A549 (cell line): Measurements from ENCODE around the gene TEAD4. TPM values are rescaled to one million over a fixed set of nuclear protein-coding genes. Genes with fewer than 3 reads are reported as not detected.

Source experiments
- ATAC-seq, 2 experiments: fragments of 200-7000 bp in 1 of 2; fragments of >200 bp in 1 of 2; cut with Nextera tagmentation in 1 of 2; cut with Tn5 transposase in 1 of 2; 3 replicates each; pipeline versions ENCODE4 v1.8.0 to v1.9.1; 2018 to 2020; ENCODE audit warnings: mild to moderate bottlenecking in 1 of 2, moderate library complexity in 1 of 2
- CTCF ChIA-PET: fragments of 300-600 bp; sonication (Branson Sonifier 250); formaldehyde crosslinking; extraction: SDS; loops from one replicate; lab custom pipeline; 2021; ENCODE audit warnings: antibody characterized with exemption, inconsistent platforms; lab: Yijun Ruan, JAX
- POLR2A ChIA-PET: fragments of 350-600 bp; formaldehyde crosslinking; extraction: SDS; loops from one replicate; lab custom pipeline; 2021; ENCODE audit warnings: antibody characterized with exemption, inconsistent platforms; lab: Yijun Ruan, JAX
- DNase-seq, 2 experiments: peaks; one replicate each; pipeline versions ENCODE4 v3.0.0 to v3.0.0-alpha.2; 2011 to 2016; ENCODE audit warnings: low read depth in 1 of 2, low spot score in 1 of 2
- FAIRE-seq: peaks from 2 replicates; lab custom pipeline; 2011; peaks lifted over from hg19 to GRCh38; lab: Jason Lieb, UNC
- H3K27ac ChIP-seq, 2 experiments: fragments of >200 bp; sonication (Bioruptor Twin); formaldehyde crosslinking; 3 replicates each; pipeline ENCODE4 v1.5.1; 2016 to 2017
- H3K4me1 ChIP-seq: fragments of >200 bp; sonication (Bioruptor Twin); formaldehyde crosslinking; 3 replicates; pipeline ENCODE4 v1.6.1; 2016
- H3K4me2 ChIP-seq: fragments of >200 bp; sonication (Bioruptor Twin); formaldehyde crosslinking; 3 replicates; pipeline ENCODE4 v1.6.1; 2016
- H3K4me3 ChIP-seq: fragments of >200 bp; sonication (Bioruptor Twin); formaldehyde crosslinking; 3 replicates; pipeline ENCODE4 v1.5.1; 2016
- H3K9me3 ChIP-seq: fragments of >200 bp; sonication (Bioruptor Twin); formaldehyde crosslinking; 3 replicates; pipeline ENCODE4 v1.6.1; 2016
- CEBPB ChIP-seq, 2 experiments: fragments of >200 bp in 1 of 2; sonication (Bioruptor Twin) in 1 of 2; formaldehyde crosslinking in 1 of 2; IDR thresholded peaks; 2 replicates each; pipeline ENCODE4 v1.6.1; 2012 to 2016
- CHD4 ChIP-seq: fragments of 200-600 bp; sonication (generic); IDR thresholded peaks from 2 replicates; pipeline ENCODE4 v1.6.1; 2016; ENCODE audit warnings: antibody characterized with exemption, mild to moderate bottlenecking, borderline replicate concordance
- EHF ChIP-seq: fragments of 250-450 bp; sonication (Bioruptor Pico); IDR thresholded peaks from 2 replicates; pipeline ENCODE4 v1.5.0; 2020; ENCODE audit warnings: mild to moderate bottlenecking
- ELK1 ChIP-seq: fragments of 150-350 bp; IDR thresholded peaks from 2 replicates; pipeline ENCODE4 v1.6.1; 2014; ENCODE audit warnings: low read depth, mild to moderate bottlenecking, low read length
- EP300 ChIP-seq, 2 experiments: fragments of >200 bp; sonication (Bioruptor Twin); formaldehyde crosslinking; IDR thresholded peaks; 2 replicates in 1 of 2; 3 replicates in 1 of 2; pipeline ENCODE4 v1.6.1; 2016 to 2017
- ESRRA ChIP-seq: fragments of 150-350 bp; IDR thresholded peaks from 2 replicates; pipeline ENCODE4 v1.6.1; 2014; ENCODE audit warnings: mild to moderate bottlenecking, low read length, borderline replicate concordance
- FOSB ChIP-seq: fragments of 250-450 bp; sonication (Bioruptor Pico); IDR thresholded peaks from 2 replicates; pipeline ENCODE4 v1.5.0; 2020; ENCODE audit warnings: mild to moderate bottlenecking, moderate library complexity
- FOXS1 ChIP-seq: fragments of 250-450 bp; sonication (Bioruptor Pico); IDR thresholded peaks from 2 replicates; pipeline ENCODE4 v1.5.0; 2020; ENCODE audit warnings: mild to moderate bottlenecking, moderate library complexity
- GATA3 ChIP-seq: IDR thresholded peaks from 2 replicates; pipeline ENCODE4 v1.6.1; 2012; ENCODE audit warnings: borderline replicate concordance
- HDAC2 ChIP-seq: fragments of 200-600 bp; sonication (generic); IDR thresholded peaks from 2 replicates; pipeline ENCODE4 v1.6.1; 2016
- HMGXB4 ChIP-seq: fragments of 250-450 bp; sonication (Bioruptor Pico); IDR thresholded peaks from 2 replicates; pipeline ENCODE4 v1.5.0; 2021; ENCODE audit warnings: mild to moderate bottlenecking, moderate library complexity, borderline replicate concordance
- HOXA7 ChIP-seq: fragments of 250-450 bp; sonication (Bioruptor Pico); IDR thresholded peaks from 2 replicates; pipeline ENCODE4 v1.5.0; 2020; ENCODE audit warnings: mild to moderate bottlenecking, moderate library complexity
- MAFK ChIP-seq: fragments of 450-650 bp; IDR thresholded peaks from 2 replicates; pipeline ENCODE4 v1.6.1; 2014; ENCODE audit not compliant: partially characterized antibody
- NFE2L2 ChIP-seq: fragments of 150-350 bp; conservative IDR thresholded peaks from 2 replicates; pipeline ENCODE4 v1.6.1; 2014; ENCODE audit warnings: low read length
- PBX3 ChIP-seq: IDR thresholded peaks from 2 replicates; pipeline ENCODE4 v1.6.1; 2012
- POLR2A ChIP-seq: IDR thresholded peaks from 2 replicates; pipeline ENCODE4 v1.6.1; 2012; ENCODE audit warnings: mild to moderate bottlenecking, low read length
- RAD21 ChIP-seq, 2 experiments: fragments of >200 bp in 1 of 2; sonication (Bioruptor Twin) in 1 of 2; formaldehyde crosslinking in 1 of 2; IDR thresholded peaks in 1 of 2; conservative IDR thresholded peaks in 1 of 2; 2 replicates in 1 of 2; 3 replicates in 1 of 2; pipeline ENCODE4 v1.6.1; 2012 to 2018; ENCODE audit warnings: inconsistent platforms in 1 of 2
- RARB ChIP-seq: fragments of 250-450 bp; sonication (Bioruptor Pico); IDR thresholded peaks from 2 replicates; pipeline ENCODE4 v1.8.0; 2021; ENCODE audit warnings: mild to moderate bottlenecking, moderate library complexity
- TP53 ChIP-seq: fragments of 250-450 bp; sonication (Bioruptor Pico); IDR thresholded peaks from 2 replicates; pipeline ENCODE4 v1.5.0; 2021; ENCODE audit warnings: mild to moderate bottlenecking, moderate library complexity
- ZC3H11A ChIP-seq: fragments of 450-650 bp; IDR thresholded peaks from 2 replicates; pipeline ENCODE4 v1.6.1; 2014; ENCODE audit warnings: antibody characterized with exemption, mild to moderate bottlenecking
- ZSCAN20 ChIP-seq: fragments of 250-450 bp; sonication (Bioruptor Pico); IDR thresholded peaks from 2 replicates; pipeline ENCODE4 v1.8.0; 2022; ENCODE audit warnings: mild to moderate bottlenecking, moderate library complexity
- WGBS: methylation state at CpG from one replicate; pipeline ENCODE4 v1.1.6; 2017; ENCODE audit errors: missing lambda C conversion rate; 5-methylcytosine and 5-hydroxymethylcytosine counted together
- polyA plus RNA-seq, 4 experiments: library from polyadenylated mRNA; depleted of rRNA in 3 of 4; stranded (reverse); fragments of >200 nt; fragmentation: RNase III in 1 of 4; extraction: RNeasy Plus Mini Kit Qiagen cat#74134 plus additional on column Dnase treatment in 1 of 4; gene quantifications; 2 replicates in 3 of 4; 3 replicates in 1 of 4; pipeline ENCODE4 v1.2.3, GENCODE V29; 2011 to 2017

TEAD4 gene
- polyA plus RNA-seq, 2 of the 4 experiments (the other 2 are of a cell fraction) = 22.6 to 31.8 TPM

- ATAC-seq (no peak), DNase-seq (no peak), FAIRE-seq (no peak)
- Histone ChIP-seq H3K4me3 (no peak overlapping the region), H3K4me1 (no peaks in the 10 kb centered on the region), H3K4me2 (no peak overlapping the region), H3K27ac (no peak overlapping the region), H3K9me3 (no peaks in the 10 kb centered on the region)
- ChIA-PET POLR2A (no interaction called here), CTCF (interaction anchor here (1.1 to 2.6 kb wide), 4 partner anchors 9 to 94 kb away, joined by 3 to 11 read pairs (median 4); no protein-coding TSS in a partner anchor)
- TF ChIP-seq HOXA7 (CRISPR knock-in tag) (no peak), PBX3 (no peak), FOSB (CRISPR knock-in tag) (no peak), CEBPB (IDR thresholded peaks at IDR 0.05) (no peak), HDAC2 (no peak), ELK1 (no peak), CHD4 (no peak), EP300 (IDR thresholded peaks at IDR 0.05) (no peak), GATA3 (no peak), RAD21 (conservative IDR thresholded peaks at IDR 0.05 in 1 of 2, IDR thresholded peaks at IDR 0.05 in 1 of 2) (no peak)
- WGBS = 94% methylated on average over 13 of the region's 13 CpGs
Measured at GRCh38 chr12:2982361-2982760, 23.2 kb downstream of the TEAD4 start.

- no peak; a peak in 1 of 6 replicates for ATAC-seq
- ChIA-PET CTCF (interaction anchor here (1.6 kb wide), 1 partner anchor 58 kb away, joined by 4 read pairs; no protein-coding TSS in a partner anchor), POLR2A (no interaction called here)
- H3K4me2 ChIP-seq = no peak overlapping the region
- peaks cover 5% of the 10 kb centered on the region; the same call in 2 of the 3 replicates for H3K9me3 ChIP-seq
- 93% methylated on average over 5 of the region's 5 CpGs for WGBS
- H3K4me3 ChIP-seq = no peak overlapping the region
- TF ChIP-seq ESRRA (no peak), ZSCAN20 (no peak), EHF (CRISPR knock-in tag) (no peak), FOXS1 (no peak), RARB (no peak), MAFK (no peak), POLR2A (no peak), HOXA7 (CRISPR knock-in tag) (no peak), HMGXB4 (CRISPR knock-in tag) (no peak), TP53 (CRISPR knock-in tag) (no peak), PBX3 (no peak), ZC3H11A (no peak), NFE2L2 (no peak), EP300 (IDR thresholded peaks at IDR 0.05) (no peak)
- no peak overlapping the region for H3K27ac ChIP-seq
- DNase-seq = no peak
- H3K4me1 ChIP-seq = no peaks in the 10 kb centered on the region
- FAIRE-seq = no peak
Measured at GRCh38 chr12:2984249-2984648, 25.1 kb downstream of the TEAD4 start.
